K562 treated with DMSO at 1 percent for 48 hours (cell line): ENCODE measurements around the gene SERPINB5. TPM values are rescaled to one million over a fixed set of nuclear protein-coding genes. Genes with fewer than 3 reads are reported as not detected.

Experiments
- total RNA-seq: library from RNA; unstranded; fragments of 300-600 nt; gene quantifications from 2 replicates; pipeline ENCODE4 v1.2.3, GENCODE V29; 2022; ENCODE audit warnings: low replicate concordance; ENCODE audit errors: extremely low read depth

Gene SERPINB5
- not detected in 2 replicates for total RNA-seq

DNA sequence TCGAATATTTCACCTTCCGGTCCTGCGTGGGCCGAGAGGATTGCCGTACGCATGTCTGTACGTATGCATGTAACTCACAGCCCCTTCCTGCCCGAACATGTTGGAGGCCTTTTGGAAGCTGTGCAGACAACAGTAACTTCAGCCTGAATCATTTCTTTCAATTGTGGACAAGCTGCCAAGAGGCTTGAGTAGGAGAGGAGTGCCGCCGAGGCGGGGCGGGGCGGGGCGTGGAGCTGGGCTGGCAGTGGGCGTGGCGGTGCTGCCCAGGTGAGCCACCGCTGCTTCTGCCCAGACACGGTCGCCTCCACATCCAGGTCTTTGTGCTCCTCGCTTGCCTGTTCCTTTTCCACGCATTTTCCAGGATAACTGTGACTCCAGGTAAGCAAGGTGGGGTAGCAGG is at the start of gene SERPINB5:
Gene SERPINB5 (plus strand): TSS at position 291 of the 400 bp plus-strand sequence. CDS start 7,471 bp downstream, outside the sequence.

GRCh38 chr18:63542069-63542468 is 65.3 kb downstream of the SERPINB5 start, which contains the start of gene SERPINB12:
Gene SERPINB12, plus strand, starts transcription at chr18:63542369. Its CDS starts 13,791 bp downstream, at chr18:63556160.

Other genes with a start within 250 kb of the SERPINB5 start
- not detected in 2 replicates for gene BCL2, start 157.2 kb upstream of the SERPINB5 start, total RNA-seq
- gene KDSR, start 109.8 kb upstream of the SERPINB5 start, total RNA-seq: not detected in 2 replicates
- not detected in 2 replicates for gene VPS4B, start 54.5 kb upstream of the SERPINB5 start, total RNA-seq
- not detected in 2 replicates for gene SERPINB12, start 65.4 kb downstream of the SERPINB5 start, total RNA-seq
- gene SERPINB13, start 110.4 kb downstream of the SERPINB5 start, total RNA-seq: not detected in 2 replicates
- gene SERPINB4, start 167.3 kb downstream of the SERPINB5 start, total RNA-seq: not detected in 2 replicates
- gene SERPINB3, start 184.9 kb downstream of the SERPINB5 start, total RNA-seq: not detected in 2 replicates
- not detected in 2 replicates for gene SERPINB11, start 226.0 kb downstream of the SERPINB5 start, total RNA-seq